Measurements from ENCODE around the gene ZWILCH.
"Not testable (repeated sequence)": the region's sequence is repeated elsewhere in the genome, so short reads cannot be mapped to it uniquely, and the experiment has no call there.

ZWILCH gene

GRCh38 chr15:66504563-66505429 is at the start of gene ZWILCH, which contains the start of gene RPL4:
TSS of gene ZWILCH (plus strand) at chr15:66505326. CDS start at chr15:66505339, 13 bp downstream.
TSS of gene RPL4 (minus strand) at chr15:66504855. CDS start at chr15:66504790, 65 bp downstream.
- DNase-seq = peak; percentile 85
- Histone ChIP-seq H4K20me1 (ENCODE audit: insufficient read depth, low read length) (peaks cover 9% of the 10 kb centered on the region), H3K4me3 (ENCODE audit: low read length) (peak within 1 kb of the TSS; percentile 94), H3K4me2 (ENCODE audit: low read depth, low read length) (peak within 1 kb of the TSS; percentile 79), H3K9me2 (replicated peaks; ENCODE audit: insufficient read depth, low read length) (no peaks in the 10 kb centered on the region), H3K4me1 (ENCODE audit: low read length) (peaks cover 18% of the 10 kb centered on the region), H2AFZ (ENCODE audit: low read length) (peak within 1 kb of the TSS; percentile 96), H3K27me3 (replicated peaks; ENCODE audit: insufficient read depth, low read length) (no peaks in the 10 kb centered on the region), H3F3A (ENCODE audit: insufficient read depth, low read length) (peaks cover 51% of the 10 kb centered on the region), H3K9ac (ENCODE audit: low read length) (peak within 1 kb of the TSS; percentile 92), H3K9me3 (replicated peaks; ENCODE audit: insufficient read depth, low read length) (no peaks in the 10 kb centered on the region), H3K27ac (ENCODE audit: low read length) (peak within 1 kb of the TSS; percentile 94), H3K36me3 (replicated peaks; ENCODE audit: insufficient read depth, low read length) (peaks cover 27% of the 10 kb centered on the region; the same call in 1 of the 2 replicates), H3K79me2 (ENCODE audit: low read length) (peaks cover 86% of the 10 kb centered on the region)
- TF ChIP-seq EZH2 (optimal IDR thresholded peaks at IDR 0.05; ENCODE audit: low read depth, low read length) = no peak
- no peak for TF ChIP-seq EZH2phosphoT487 (IDR thresholded peaks at IDR 0.05; ENCODE audit: low read length)
- TF ChIP-seq CTCF (IDR thresholded peaks at IDR 0.05; ENCODE audit: low read length) = no peak

DNA sequence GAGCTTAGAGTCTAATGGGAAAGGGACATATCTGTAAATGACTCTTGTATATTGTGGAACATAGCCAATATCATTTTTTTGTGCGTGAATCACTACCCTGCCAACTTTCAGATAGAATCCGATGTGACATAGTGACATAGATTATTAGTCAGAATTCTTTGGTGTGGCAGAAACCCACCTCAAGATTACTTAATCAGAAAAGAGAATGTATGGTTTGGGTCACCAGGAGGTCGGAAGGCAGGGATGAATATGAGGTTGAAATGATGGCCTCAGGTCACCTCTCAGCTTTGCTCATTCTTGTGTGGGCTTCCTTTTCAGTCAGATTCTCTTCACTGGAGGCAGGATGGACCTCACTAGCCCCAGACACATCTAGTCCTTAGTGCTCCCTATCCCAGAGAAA is 48.9 kb upstream of the ZWILCH start:
- Histone ChIP-seq H3K4me3 (ENCODE audit: low read length) (no peak overlapping the region), H3K27me3 (replicated peaks; ENCODE audit: insufficient read depth, low read length) (no peaks in the 10 kb centered on the region), H2AFZ (ENCODE audit: low read length) (no peak overlapping the region), H3K9ac (ENCODE audit: low read length) (no peak overlapping the region), H3K36me3 (replicated peaks; ENCODE audit: insufficient read depth, low read length) (no peaks in the 10 kb centered on the region), H3K4me1 (ENCODE audit: low read length) (no peaks in the 10 kb centered on the region), H3K9me3 (replicated peaks; ENCODE audit: insufficient read depth, low read length) (no peaks in the 10 kb centered on the region), H3K4me2 (ENCODE audit: low read depth, low read length) (no peak overlapping the region), H3K27ac (ENCODE audit: low read length) (no peak overlapping the region), H3F3A (ENCODE audit: insufficient read depth, low read length) (no peaks in the 10 kb centered on the region), H4K20me1 (ENCODE audit: insufficient read depth, low read length) (0 out of 2 replicates have a peak, but pooled peaks cover 3% of the 10 kb centered on the region), H3K9me2 (replicated peaks; ENCODE audit: insufficient read depth, low read length) (no peaks in the 10 kb centered on the region), H3K79me2 (ENCODE audit: low read length) (no peaks in the 10 kb centered on the region)
- DNase-seq = no peak
- TF ChIP-seq EZH2 (optimal IDR thresholded peaks at IDR 0.05; ENCODE audit: low read depth, low read length) (no peak), CTCF (IDR thresholded peaks at IDR 0.05; ENCODE audit: low read length) (no peak), EZH2phosphoT487 (IDR thresholded peaks at IDR 0.05; ENCODE audit: low read length) (no peak)

DNA sequence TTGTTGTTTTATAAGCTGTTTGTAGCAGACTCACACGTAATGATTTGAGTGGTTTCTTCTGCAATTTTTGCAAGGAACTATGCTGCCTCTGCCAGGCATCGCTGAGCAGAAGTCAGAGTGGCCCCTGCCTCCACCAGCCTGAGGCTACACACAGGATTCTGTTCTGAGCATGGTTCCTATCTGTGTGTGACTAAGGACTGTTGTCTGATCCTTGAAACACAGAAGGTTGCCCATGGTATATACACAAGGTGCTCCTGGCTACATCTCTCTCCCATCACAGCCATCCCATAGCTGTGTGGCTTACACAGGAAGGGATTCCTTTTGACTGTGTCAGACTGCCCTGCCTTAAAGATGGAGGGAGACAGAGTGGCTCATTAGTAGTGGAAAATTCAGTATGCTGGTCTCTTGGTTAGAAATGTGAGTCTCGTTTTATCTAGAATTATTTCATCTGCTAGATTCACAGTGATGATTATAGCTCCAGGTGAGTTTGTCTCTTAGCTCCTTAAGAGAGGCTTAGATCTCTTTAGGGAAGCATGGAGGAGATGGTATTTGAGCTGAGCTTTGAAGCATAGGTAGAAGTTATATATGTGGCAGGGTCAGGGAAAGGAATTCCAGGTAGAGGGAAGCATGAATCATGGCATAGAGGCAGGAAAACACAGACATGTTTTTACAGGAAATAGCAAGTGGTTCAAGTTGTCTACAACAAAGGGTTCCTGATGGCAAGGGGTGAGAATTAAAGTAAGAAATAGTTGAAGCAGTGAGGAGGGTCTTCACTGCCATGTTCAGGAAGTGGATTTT is 45.1 kb upstream of the ZWILCH start:
- Histone ChIP-seq H3K9me2 (replicated peaks; ENCODE audit: insufficient read depth, low read length) (no peaks in the 10 kb centered on the region), H3K4me1 (ENCODE audit: low read length) (no peaks in the 10 kb centered on the region), H3K27me3 (replicated peaks; ENCODE audit: insufficient read depth, low read length) (no peaks in the 10 kb centered on the region), H4K20me1 (ENCODE audit: insufficient read depth, low read length) (0 out of 2 replicates have a peak, but pooled peaks cover 3% of the 10 kb centered on the region), H3K4me3 (ENCODE audit: low read length) (no peak overlapping the region), H3K9ac (ENCODE audit: low read length) (no peak overlapping the region), H2AFZ (ENCODE audit: low read length) (no peak overlapping the region), H3K36me3 (replicated peaks; ENCODE audit: insufficient read depth, low read length) (no peaks in the 10 kb centered on the region), H3F3A (ENCODE audit: insufficient read depth, low read length) (no peaks in the 10 kb centered on the region), H3K4me2 (ENCODE audit: low read depth, low read length) (no peak overlapping the region), H3K9me3 (replicated peaks; ENCODE audit: insufficient read depth, low read length) (no peaks in the 10 kb centered on the region), H3K79me2 (ENCODE audit: low read length) (no peaks in the 10 kb centered on the region), H3K27ac (ENCODE audit: low read length) (no peak overlapping the region)
- DNase-seq = no peak
- TF ChIP-seq CTCF (IDR thresholded peaks at IDR 0.05; ENCODE audit: low read length) (no peak), EZH2phosphoT487 (IDR thresholded peaks at IDR 0.05; ENCODE audit: low read length) (no peak), EZH2 (optimal IDR thresholded peaks at IDR 0.05; ENCODE audit: low read depth, low read length) (no peak)

DNA sequence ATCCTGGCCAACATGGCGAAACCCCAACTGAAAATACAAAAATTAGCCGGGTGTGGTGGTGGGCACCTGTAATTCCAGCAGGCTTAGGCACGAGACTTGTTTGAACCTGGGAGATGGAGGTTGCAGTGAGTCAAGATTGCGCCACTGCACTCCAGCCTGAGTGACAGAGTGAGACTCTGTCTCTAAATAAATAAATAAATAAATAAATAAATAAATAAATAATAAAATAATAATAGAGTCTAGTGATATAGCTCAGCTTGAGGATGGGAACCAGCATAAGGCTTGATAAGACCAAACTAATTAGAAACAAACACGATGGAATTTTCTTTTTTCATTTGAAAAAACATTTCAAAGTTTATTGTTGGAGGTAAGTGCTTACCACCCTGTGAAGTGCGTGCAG is 43.8 kb upstream of the ZWILCH start:
- H3K4me2 ChIP-seq (ENCODE audit: low read depth, low read length); H3K27ac ChIP-seq (ENCODE audit: low read length); H3K9me2 ChIP-seq (replicated peaks; ENCODE audit: insufficient read depth, low read length); DNase-seq; H3K9me3 ChIP-seq (replicated peaks; ENCODE audit: insufficient read depth, low read length); H3F3A ChIP-seq (ENCODE audit: insufficient read depth, low read length); H3K36me3 ChIP-seq (replicated peaks; ENCODE audit: insufficient read depth, low read length); H3K4me1 ChIP-seq (ENCODE audit: low read length); H3K4me3 ChIP-seq (ENCODE audit: low read length); H2AFZ ChIP-seq (ENCODE audit: low read length); H3K9ac ChIP-seq (ENCODE audit: low read length); H4K20me1 ChIP-seq (ENCODE audit: insufficient read depth, low read length); H3K79me2 ChIP-seq (ENCODE audit: low read length); H3K27me3 ChIP-seq (replicated peaks; ENCODE audit: insufficient read depth, low read length): not testable (repeated sequence)
